Effector memory CD4-positive, alpha-beta T cell (primary cell): ENCODE data around the gene MAMSTR.
"Not testable (repeated sequence)": the region's sequence is repeated elsewhere in the genome, so short reads cannot be mapped to it uniquely, and the experiment has no call there.

Source experiments
- DNase-seq, 3 donors: peaks; one replicate each; pipeline ENCODE4 v3.0.0-alpha.2; 2020
- H3K27ac ChIP-seq: 2 replicates; pipeline ENCODE4 v1.7.0; 2013; ENCODE audit warnings: mild to moderate bottlenecking, low read length, moderate library complexity; ENCODE audit not compliant: insufficient read depth, poor library complexity, severe bottlenecking
- H3K27me3 ChIP-seq: replicated peaks from 2 replicates; pipeline ENCODE4 v1.7.0; 2013; ENCODE audit warnings: mild to moderate bottlenecking, low read length; ENCODE audit not compliant: insufficient read depth, control insufficient read depth, poor library complexity, severe bottlenecking
- H3K36me3 ChIP-seq: 2 replicates; pipeline ENCODE4 v1.7.0; 2013; ENCODE audit warnings: mild to moderate bottlenecking, low read length, moderate library complexity; ENCODE audit not compliant: control insufficient read depth, insufficient read depth
- H3K4me1 ChIP-seq: 2 replicates; pipeline ENCODE4 v1.7.0; 2013; ENCODE audit warnings: low read length, mild to moderate bottlenecking; ENCODE audit not compliant: control insufficient read depth, insufficient read depth, poor library complexity, severe bottlenecking
- H3K4me3 ChIP-seq: 2 replicates; pipeline ENCODE4 v1.7.0; 2013; ENCODE audit warnings: low read length, low read depth, mild to moderate bottlenecking; ENCODE audit not compliant: insufficient read depth, poor library complexity, severe bottlenecking
- H3K9me3 ChIP-seq: 2 replicates; pipeline ENCODE4 v1.7.0; 2013; ENCODE audit warnings: mild to moderate bottlenecking, low read length, moderate library complexity; ENCODE audit not compliant: control insufficient read depth
- total RNA-seq, 3 donors: gene quantifications; one replicate each; lab custom pipeline; 2026; lab: John Stamatoyannopoulos, UW

The MAMSTR gene
- 0.77 to 1.2 (median 1.0) reads per million in 3 donors for total RNA-seq

GRCh38 chr19:48719263-48720171 is at the start of gene MAMSTR:
MAMSTR (minus strand) TSS chr19:48719725; CDS start chr19:48719031, 694 bp downstream.
- H3K27me3 ChIP-seq, result no peaks in the 10 kb centered on the region
- H3K27ac ChIP-seq, result peak within 1 kb of the TSS; percentile 77
- no peak for DNase-seq
- peaks cover 9% of the 10 kb centered on the region for H3K4me1 ChIP-seq
- no peaks in the 10 kb centered on the region for H3K36me3 ChIP-seq
- no peaks in the 10 kb centered on the region for H3K9me3 ChIP-seq
- peak within 1 kb of the TSS; percentile 71 for H3K4me3 ChIP-seq

DNA sequence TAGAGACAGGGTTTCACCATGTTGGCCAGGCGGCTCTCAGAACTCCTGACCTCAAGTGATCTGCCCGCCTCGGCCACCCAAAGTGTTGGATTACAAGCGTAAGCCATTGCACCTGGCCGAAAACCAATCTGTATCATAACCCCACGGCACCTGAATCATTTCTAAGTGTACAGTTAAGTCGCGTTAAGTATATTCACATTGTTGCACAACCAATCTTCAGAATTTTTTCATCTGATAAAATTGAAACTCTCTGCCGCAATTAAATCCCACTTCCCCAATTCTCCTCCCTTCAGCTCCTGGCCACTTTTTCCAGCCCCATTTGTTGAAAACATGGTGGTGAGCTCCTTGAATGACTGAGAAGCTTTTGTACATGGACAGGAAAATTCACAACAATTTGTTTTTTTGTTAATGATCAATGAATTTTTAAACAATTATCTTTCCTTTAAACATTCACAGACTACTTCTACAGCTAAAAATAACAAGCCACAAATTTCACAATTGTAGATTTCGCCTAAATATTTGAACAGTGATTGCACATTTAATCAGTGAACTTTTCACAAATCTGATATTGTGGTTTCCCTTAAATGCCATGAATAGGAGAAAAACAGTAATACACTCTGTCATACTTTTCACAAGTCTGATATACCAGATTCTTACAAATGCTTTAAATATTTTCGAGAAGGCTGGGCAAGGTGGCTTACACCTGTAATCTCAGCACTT is 49.6 kb upstream of the MAMSTR start:
- H3K4me1 ChIP-seq, result no peaks in the 10 kb centered on the region
- H3K27ac ChIP-seq, result no peak overlapping the region
- no peaks in the 10 kb centered on the region for H3K36me3 ChIP-seq
- no peaks in the 10 kb centered on the region for H3K9me3 ChIP-seq
- no peaks in the 10 kb centered on the region for H3K27me3 ChIP-seq
- DNase-seq, result no peak
- no peak overlapping the region for H3K4me3 ChIP-seq

- H3K27me3 ChIP-seq, H3K4me1 ChIP-seq, DNase-seq, H3K9me3 ChIP-seq, H3K36me3 ChIP-seq, H3K4me3 ChIP-seq, H3K27ac ChIP-seq: not testable (repeated sequence)
These were observed 48.7 kb upstream of the MAMSTR start for GRCh38 chr19:48768171-48768753.

DNA sequence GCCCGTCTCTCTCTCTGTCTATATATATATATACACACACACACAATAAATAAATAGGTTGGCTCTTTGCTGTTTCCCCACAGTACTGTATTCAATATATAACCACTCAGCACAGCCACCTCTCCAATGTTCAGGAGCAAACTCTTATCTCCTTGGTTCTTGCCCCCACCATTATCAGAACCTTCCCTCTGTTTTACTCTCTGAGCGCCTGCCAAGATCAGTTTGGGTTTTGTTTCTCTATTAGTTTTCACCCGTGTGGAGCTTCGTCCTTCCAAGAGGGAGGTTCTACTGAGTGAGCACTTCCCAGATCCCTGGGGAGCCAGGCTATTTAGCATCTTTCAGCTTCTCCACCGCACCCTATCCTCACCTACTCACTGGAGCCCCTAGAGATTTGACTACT is 46.3 kb upstream of the MAMSTR start:
- DNase-seq, H3K36me3 ChIP-seq, H3K9me3 ChIP-seq, H3K27ac ChIP-seq, H3K27me3 ChIP-seq, H3K4me1 ChIP-seq, H3K4me3 ChIP-seq: not testable (repeated sequence)

- H3K4me1 ChIP-seq, result peaks cover 2% of the 10 kb centered on the region
- no peaks in the 10 kb centered on the region for H3K27me3 ChIP-seq
- DNase-seq, result no peak
- H3K27ac ChIP-seq, result no peak overlapping the region
- H3K4me3 ChIP-seq, result no peak overlapping the region
- no peaks in the 10 kb centered on the region for H3K9me3 ChIP-seq
- H3K36me3 ChIP-seq, result no peaks in the 10 kb centered on the region
These were observed 41.1 kb upstream of the MAMSTR start for GRCh38 chr19:48760504-48761205.

GRCh38 chr19:48757741-48758144 is 38.2 kb upstream of the MAMSTR start:
- Histone ChIP-seq H3K27me3 (peaks cover 4% of the 10 kb centered on the region), H3K4me3 (no peak overlapping the region), H3K9me3 (no peaks in the 10 kb centered on the region), H3K36me3 (no peaks in the 10 kb centered on the region), H3K27ac (no peak overlapping the region), H3K4me1 (peaks cover 9% of the 10 kb centered on the region)
- DNase-seq, result no peak

DNA sequence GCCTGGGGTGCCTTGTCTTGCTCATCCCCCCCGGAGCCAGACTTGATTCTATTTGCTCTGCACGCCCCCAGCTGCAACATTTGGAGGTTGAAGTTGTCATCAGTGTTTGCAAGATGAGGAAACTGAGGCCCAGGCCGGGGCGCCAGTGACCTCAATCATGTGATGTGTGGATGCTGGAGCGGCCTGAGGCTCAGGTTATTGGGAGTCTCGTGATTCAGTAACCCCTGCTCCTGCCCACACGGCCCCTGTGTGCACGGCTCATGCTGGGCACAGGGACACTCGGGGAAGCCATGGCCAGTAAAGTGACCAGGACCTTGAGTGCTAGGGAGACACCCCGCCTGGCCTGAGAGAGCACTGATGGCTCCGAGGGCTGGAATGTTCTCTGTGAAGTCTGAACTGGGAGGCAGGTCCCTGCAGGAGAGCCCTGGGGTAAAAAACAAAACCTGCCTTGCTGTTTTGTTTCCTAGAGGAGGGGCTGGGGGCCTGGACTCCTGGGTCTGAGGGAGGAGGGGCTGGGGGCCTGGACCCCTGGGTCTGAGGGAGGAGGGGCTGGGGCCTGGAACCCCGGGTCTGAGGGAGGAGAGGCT is 37.7 kb upstream of the MAMSTR start:
- peaks cover 4% of the 10 kb centered on the region for H3K27me3 ChIP-seq
- H3K27ac ChIP-seq, result no peak overlapping the region
- peaks cover 15% of the 10 kb centered on the region for H3K4me1 ChIP-seq
- DNase-seq, result no peak
- no peaks in the 10 kb centered on the region for H3K9me3 ChIP-seq
- H3K4me3 ChIP-seq, result no peak overlapping the region
- no peaks in the 10 kb centered on the region for H3K36me3 ChIP-seq

DNA sequence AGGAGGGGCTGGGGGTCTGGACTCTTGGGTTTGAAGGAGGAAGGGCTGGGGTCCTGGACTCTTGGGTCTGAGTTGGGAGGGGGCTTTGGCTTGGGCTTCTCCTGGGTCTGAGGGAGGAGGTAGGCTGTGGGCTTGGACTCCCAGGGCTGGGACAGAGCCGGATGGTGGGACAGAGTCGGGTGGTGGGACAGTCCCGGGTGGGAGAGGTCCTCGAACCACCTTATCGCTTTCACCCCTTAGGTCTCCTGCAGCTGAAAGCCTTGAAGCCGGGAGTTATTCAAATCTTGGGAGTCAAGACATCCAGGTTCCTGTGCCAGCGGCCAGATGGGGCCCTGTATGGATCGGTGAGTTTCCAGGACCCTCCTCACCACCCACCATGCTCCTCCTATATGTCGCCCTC is 37.2 kb upstream of the MAMSTR start:
- H3K4me1 ChIP-seq, result peaks cover 17% of the 10 kb centered on the region
- no peaks in the 10 kb centered on the region for H3K36me3 ChIP-seq
- peaks cover 4% of the 10 kb centered on the region for H3K27me3 ChIP-seq
- no peak overlapping the region for H3K4me3 ChIP-seq
- H3K9me3 ChIP-seq, result no peaks in the 10 kb centered on the region
- H3K27ac ChIP-seq, result no peak overlapping the region
- DNase-seq, result no peak

DNA sequence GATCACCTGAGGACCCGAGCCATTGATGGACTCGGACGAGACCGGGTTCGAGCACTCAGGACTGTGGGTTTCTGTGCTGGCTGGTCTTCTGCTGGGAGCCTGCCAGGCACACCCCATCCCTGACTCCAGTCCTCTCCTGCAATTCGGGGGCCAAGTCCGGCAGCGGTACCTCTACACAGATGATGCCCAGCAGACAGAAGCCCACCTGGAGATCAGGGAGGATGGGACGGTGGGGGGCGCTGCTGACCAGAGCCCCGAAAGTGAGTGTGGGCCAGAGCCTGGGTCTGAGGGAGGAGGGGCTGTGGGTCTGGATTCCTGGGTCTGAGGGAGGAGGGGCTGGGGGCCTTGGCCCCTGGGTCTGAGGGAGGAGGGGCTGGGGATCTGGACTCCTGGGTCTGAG is 36.7 kb upstream of the MAMSTR start:
- Histone ChIP-seq H3K27me3 (peaks cover 4% of the 10 kb centered on the region), H3K4me3 (no peak overlapping the region), H3K4me1 (peaks cover 17% of the 10 kb centered on the region), H3K9me3 (no peaks in the 10 kb centered on the region), H3K27ac (no peak overlapping the region), H3K36me3 (no peaks in the 10 kb centered on the region)
- no peak for DNase-seq
